Endothelial cell of umbilical vein (primary cell): ENCODE data around the gene MCC. TPM values are rescaled to one million over a fixed set of nuclear protein-coding genes. Genes with fewer than 3 reads are reported as not detected.

Experiments
- BruUV-seq: library from RNA; stranded (reverse); fragments of 400-500 nt; replicated peaks from 2 replicates; lab custom pipeline; 2021; lab: Mats Ljungman, UMichigan
- CTCF ChIA-PET: fragments of 300-600, 350-600 bp; sonication (Branson Sonifier 250); formaldehyde crosslinking; loops from one replicate; lab custom pipeline; 2021; ENCODE audit warnings: antibody characterized with exemption, inconsistent platforms; lab: Charles Lee
- POLR2A ChIA-PET: fragments of 300-600, 350-600 bp; sonication (Branson Sonifier 250); formaldehyde crosslinking; loops from one replicate; lab custom pipeline; 2021; ENCODE audit warnings: antibody characterized with exemption, inconsistent platforms; lab: Charles Lee
- DNase-seq: peaks from one replicate; pipeline ENCODE4 v3.0.0-alpha.2; 2011; ENCODE audit warnings: low read depth, low spot score
- FAIRE-seq: peaks from 2 replicates; lab custom pipeline; 2011; peaks lifted over from hg19 to GRCh38; lab: Jason Lieb, UNC
- H2AFZ ChIP-seq: 2 replicates; pipeline ENCODE4 v1.6.0; 2012; ENCODE audit warnings: low read depth, low read length, control low read depth, inconsistent platforms
- H3K27ac ChIP-seq: 2 replicates; pipeline ENCODE4 v1.5.1; 2011; ENCODE audit warnings: low read depth, mild to moderate bottlenecking, control low read depth, low read length, moderate library complexity; ENCODE audit not compliant: insufficient read depth
- H3K27me3 ChIP-seq, 2 experiments: 2 replicates each; pipeline versions ENCODE4 v1.6.0 to v1.6.1; 2011; ENCODE audit warnings: low read length in 2 of 2, mixed read lengths in 1 of 2; ENCODE audit not compliant: control insufficient read depth in 2 of 2, insufficient read depth in 2 of 2
- H3K36me3 ChIP-seq, 2 experiments: 2 replicates in 1 of 2; 3 replicates in 1 of 2; pipeline ENCODE4 v1.5.1; 2011; ENCODE audit warnings: low read length in 2 of 2, mild to moderate bottlenecking in 1 of 2, moderate library complexity in 1 of 2; ENCODE audit not compliant: control insufficient read depth in 2 of 2, insufficient read depth in 2 of 2; ENCODE audit errors: extremely low read depth in 1 of 2
- H3K4me1 ChIP-seq: 3 replicates; pipeline ENCODE4 v1.5.1; 2011; ENCODE audit warnings: mild to moderate bottlenecking, low read length; ENCODE audit not compliant: control insufficient read depth, insufficient read depth; ENCODE audit errors: extremely low read depth
- H3K4me2 ChIP-seq: 2 replicates; pipeline ENCODE4 v1.6.1; 2011; ENCODE audit warnings: low read length, control low read depth, mixed read lengths; ENCODE audit not compliant: insufficient read depth
- H3K4me3 ChIP-seq, 3 experiments: fragments of 200-600 bp in 1 of 3; sonication (generic), shearing (Covaris generic) in 1 of 3; replicated peaks in 1 of 3; 2 replicates each; pipeline ENCODE4 v1.5.1; 2011 to 2016; ENCODE audit warnings: control low read depth in 3 of 3, low read length in 3 of 3, mild to moderate bottlenecking in 2 of 3, inconsistent platforms in 1 of 3, low read depth in 1 of 3, moderate library complexity in 1 of 3; ENCODE audit not compliant: insufficient read depth in 1 of 3
- H3K79me2 ChIP-seq: 2 replicates; pipeline ENCODE4 v1.6.0; 2012; ENCODE audit warnings: low read length, inconsistent platforms; ENCODE audit not compliant: control insufficient read depth, insufficient read depth
- H3K9ac ChIP-seq: replicated peaks from 2 replicates; pipeline ENCODE3; 2011; ENCODE audit warnings: low read length, control low read depth; ENCODE audit not compliant: insufficient read depth; ENCODE audit errors: extremely low read depth
- H3K9me1 ChIP-seq: replicated peaks from 3 replicates; pipeline ENCODE4 v1.6.0; 2011; ENCODE audit warnings: mild to moderate bottlenecking, low read length; ENCODE audit not compliant: control insufficient read depth, insufficient read depth; ENCODE audit errors: extremely low read depth
- H3K9me3 ChIP-seq: replicated peaks from 2 replicates; pipeline ENCODE4 v1.5.1; 2012; ENCODE audit warnings: low read length, inconsistent platforms; ENCODE audit not compliant: control insufficient read depth, insufficient read depth
- H4K20me1 ChIP-seq: replicated peaks from 2 replicates; pipeline ENCODE3; 2011; ENCODE audit warnings: mild to moderate bottlenecking, low read length; ENCODE audit not compliant: control insufficient read depth, insufficient read depth; ENCODE audit errors: extremely low read depth
- CTCF ChIP-seq, 2 donors: IDR thresholded peaks; 1 replicate in 1 of 2; 2 replicates in 1 of 2; pipeline ENCODE4 v1.5.1; 2011; ENCODE audit warnings: low read length in 2 of 2, mild to moderate bottlenecking in 2 of 2, moderate library complexity in 2 of 2, control low read depth in 1 of 2, inconsistent platforms in 1 of 2, low read depth in 1 of 2; ENCODE audit not compliant: insufficient read depth in 1 of 2; ENCODE audit errors: extremely low read depth in 1 of 2
- EZH2 ChIP-seq: IDR thresholded peaks from 2 replicates; pipeline ENCODE4 v1.6.1; 2012; ENCODE audit warnings: borderline replicate concordance, low read depth, mild to moderate bottlenecking, moderate library complexity, low read length, inconsistent platforms; ENCODE audit not compliant: severe bottlenecking
- FOS ChIP-seq: IDR thresholded peaks from 2 replicates; pipeline ENCODE4 v1.6.1; 2011; ENCODE audit warnings: mild to moderate bottlenecking, low read length, moderate library complexity, borderline replicate concordance; ENCODE audit not compliant: insufficient read depth
- GATA2 ChIP-seq: IDR thresholded peaks from 2 replicates; pipeline ENCODE4 v1.7.0; 2011; ENCODE audit warnings: low read depth, mild to moderate bottlenecking, moderate library complexity, mixed read lengths, low read length; ENCODE audit not compliant: insufficient read length, insufficient read depth
- JUN ChIP-seq: IDR thresholded peaks from 2 replicates; pipeline ENCODE4 v1.6.1; 2011; ENCODE audit warnings: borderline replicate concordance, low read depth; ENCODE audit not compliant: insufficient read length, insufficient read depth
- MAX ChIP-seq: IDR thresholded peaks from 2 replicates; pipeline ENCODE4 v1.6.1; 2011; ENCODE audit not compliant: insufficient read depth, insufficient read length
- MYC ChIP-seq: IDR thresholded peaks from one replicate; pipeline ENCODE4 v1.6.1; 2011; ENCODE audit warnings: mild to moderate bottlenecking, low read depth, low read length
- POLR2A ChIP-seq: IDR thresholded peaks from 2 replicates; pipeline ENCODE4 v1.6.1; 2012; ENCODE audit warnings: low read depth, mild to moderate bottlenecking, control low read depth, low read length
- POLR2AphosphoS5 ChIP-seq: IDR thresholded peaks from 2 replicates; pipeline ENCODE4 v1.6.1; 2012; ENCODE audit warnings: low read depth, mild to moderate bottlenecking, control low read depth, low read length, moderate library complexity; ENCODE audit not compliant: insufficient read depth
- dilution Hi-C: fragments of 300-500 bp; cut with MboI; formaldehyde crosslinking; loops from one replicate; pipeline ENCODE4 v1.15.0; 2019; ENCODE audit warnings: low sequenced_read_pairs; ENCODE audit not compliant: extremely low pct_ligation_motif_present
- intact Hi-C: fragments of 100-400 bp; cut with micrococcal nuclease; formaldehyde crosslinking; loops from one replicate; pipeline ENCODE4 v1.10.0; 2022
- polyA plus RNA-seq, 4 experiments: library from polyadenylated mRNA; depleted of rRNA in 3 of 4; stranded (reverse) in 3 of 4; unstranded in 1 of 4; fragments of >200 nt; gene quantifications; 2 replicates each; pipeline versions ENCODE4 v1.2.1 to v1.2.3, GENCODE V29; 2011 to 2012; ENCODE audit warnings: missing spikeins in 1 of 4
- total RNA-seq: library from RNA; stranded (reverse); gene quantifications from 2 replicates; pipeline ENCODE4 v1.2.3, GENCODE V29; 2021

The MCC gene
- total and polyA plus RNA-seq, 2 donors (not counting 3 experiments of a cell fraction or from before 2014, with no cell fraction given) = 6.9 to 27.5 TPM

GRCh38 chr5:113507601-113508000 is 19.3 kb upstream of the MCC start:
- dilution Hi-C loops (no loop called here), intact Hi-C loops (no loop called here)
- no peaks in the 10 kb centered on the region for H3K4me1 ChIP-seq
- ChIA-PET CTCF (interaction anchor here (2.9 kb wide), 1 partner anchor 171 kb away, joined by 11 read pairs; no protein-coding TSS in a partner anchor), POLR2A (no interaction called here)
- FAIRE-seq = no peak
- no peaks in the 10 kb centered on the region for H3K36me3 ChIP-seq
- H3K27ac ChIP-seq = no peak overlapping the region
- BruUV-seq = no TSS peak
- no peak overlapping the region for H2AFZ ChIP-seq
- no peak overlapping the region for H3K9ac ChIP-seq
- peaks cover 18 to 25% of the 10 kb centered on the region in 2 experiments for H3K27me3 ChIP-seq
- no peak overlapping the region for H3K4me3 ChIP-seq
- no peak for TF ChIP-seq JUN
- no peak for TF ChIP-seq POLR2AphosphoS5
- no peak for TF ChIP-seq POLR2A
- no peak for TF ChIP-seq MAX
- no peak overlapping the region for H3K4me2 ChIP-seq
- no peak for DNase-seq
- no peaks in the 10 kb centered on the region for H3K9me3 ChIP-seq
- H3K9me1 ChIP-seq = no peaks in the 10 kb centered on the region
- no peaks in the 10 kb centered on the region for H3K79me2 ChIP-seq
- H4K20me1 ChIP-seq = no peaks in the 10 kb centered on the region

GRCh38 chr5:113505181-113505580 is 16.9 kb upstream of the MCC start:
- no peak overlapping the region for H3K9ac ChIP-seq
- H3K4me3 ChIP-seq = no peak overlapping the region
- dilution Hi-C loops = no loop called here
- H3K27ac ChIP-seq = no peak overlapping the region
- H3K9me1 ChIP-seq = no peaks in the 10 kb centered on the region
- H3K79me2 ChIP-seq = no peaks in the 10 kb centered on the region
- ChIA-PET POLR2A (no interaction called here), CTCF (interaction anchor here (1.0 to 2.9 kb wide), 3 partner anchors 168 to 510 kb away, joined by 3 to 11 read pairs (median 6); no protein-coding TSS in a partner anchor)
- intact Hi-C loops = no loop called here
- peaks cover 22 to 24% of the 10 kb centered on the region in 2 experiments for H3K27me3 ChIP-seq
- H3K4me2 ChIP-seq = no peak overlapping the region
- no peaks in the 10 kb centered on the region for H3K4me1 ChIP-seq
- DNase-seq = no peak
- H2AFZ ChIP-seq = no peak overlapping the region
- TF ChIP-seq FOS (no peak), MYC (no peak), EZH2 (no peak), CTCF (IDR thresholded peaks at IDR 0.05; ENCODE audit: extremely low read depth in 1 of 2, insufficient read depth in 1 of 2, low read depth in 1 of 2, low read length in 2 of 2) (no peak), POLR2AphosphoS5 (no peak), POLR2A (no peak), JUN (no peak), GATA2 (no peak), MAX (no peak)
- no peak for FAIRE-seq
- H3K9me3 ChIP-seq = no peaks in the 10 kb centered on the region
- BruUV-seq = no TSS peak
- H3K36me3 ChIP-seq = no peaks in the 10 kb centered on the region
- H4K20me1 ChIP-seq = no peaks in the 10 kb centered on the region
